AG04450 (cell line): Measurements from ENCODE around the gene KCNQ5. TPM values are rescaled to one million over a fixed set of nuclear protein-coding genes. Genes with fewer than 3 reads are reported as not detected.

Source experiments
- CTCF ChIA-PET: fragments of 300-600, 350-600 bp; formaldehyde crosslinking; extraction: SDS; loops from one replicate; lab custom pipeline; 2022; ENCODE audit warnings: antibody characterized with exemption, inconsistent platforms; lab: Charles Lee
- POLR2A ChIA-PET: fragments of 350-600 bp; formaldehyde crosslinking; extraction: SDS; loops from one replicate; lab custom pipeline; 2021; ENCODE audit warnings: antibody characterized with exemption, inconsistent platforms; lab: Yijun Ruan, JAX
- DNase-seq: peaks from one replicate; pipeline ENCODE4 v3.0.0-alpha.2; 2011; ENCODE audit warnings: low read depth, low spot score
- H3K27ac ChIP-seq: one replicate; pipeline ENCODE4 v1.5.1; 2012; ENCODE audit warnings: low read depth, low read length, control low read depth
- H3K27me3 ChIP-seq: one replicate; pipeline ENCODE4 v1.6.0; 2012; ENCODE audit warnings: low read length; ENCODE audit not compliant: control insufficient read depth, insufficient read depth
- H3K4me3 ChIP-seq: 2 replicates; pipeline ENCODE4 v1.5.1; 2011; ENCODE audit warnings: mild to moderate bottlenecking, low read depth, low read length, control low read depth
- H3K9me3 ChIP-seq: 2 replicates; pipeline ENCODE4 v1.5.1; 2012; ENCODE audit warnings: low read length; ENCODE audit not compliant: control insufficient read depth, insufficient read depth
- CTCF ChIP-seq: IDR thresholded peaks from 2 replicates; pipeline ENCODE4 v1.5.1; 2011; ENCODE audit warnings: low read depth, low read length, control low read depth, inconsistent platforms
- polyA plus RNA-seq: library from polyadenylated mRNA; depleted of rRNA; stranded (reverse); fragments of >200 nt; gene quantifications from 2 replicates; pipeline ENCODE4 v1.2.3, GENCODE V29; 2011

Gene KCNQ5
- polyA plus RNA-seq, 1 experiment, result 0.52 TPM

- ChIA-PET CTCF (interaction anchor here (0.7 kb wide), 1 partner anchor 173 kb away, joined by 3 read pairs; no protein-coding TSS in a partner anchor), POLR2A (no interaction called here)
- TF ChIP-seq CTCF, result no peak
- DNase-seq, result no peak
- Histone ChIP-seq H3K27me3 (no peaks in the 10 kb centered on the region), H3K4me3 (no peak overlapping the region), H3K9me3 (no peaks in the 10 kb centered on the region), H3K27ac (no peak overlapping the region)
These were observed 333.8 kb downstream of the KCNQ5 start for GRCh38 chr6:72955666-72956065.

GRCh38 chr6:72956272-72956671 is 334.4 kb downstream of the KCNQ5 start:
- H3K27me3 ChIP-seq, result no peaks in the 10 kb centered on the region
- no peak for TF ChIP-seq CTCF
- DNase-seq, result no peak
- ChIA-PET POLR2A (no interaction called here), CTCF (interaction anchor here (0.7 kb wide), 1 partner anchor 173 kb away, joined by 3 read pairs; no protein-coding TSS in a partner anchor)
- no peaks in the 10 kb centered on the region for H3K9me3 ChIP-seq
- no peak overlapping the region for H3K27ac ChIP-seq
- H3K4me3 ChIP-seq, result no peak overlapping the region

- ChIA-PET CTCF (no interaction called here), POLR2A (no interaction called here)
- H3K27ac ChIP-seq, result no peak overlapping the region
- H3K4me3 ChIP-seq, result no peak overlapping the region
- H3K27me3 ChIP-seq, result no peaks in the 10 kb centered on the region
- no peak for TF ChIP-seq CTCF
- no peak for DNase-seq
- no peaks in the 10 kb centered on the region for H3K9me3 ChIP-seq
These were observed 338.0 kb downstream of the KCNQ5 start for GRCh38 chr6:72959821-72960220.

- DNase-seq, result no peak
- no peak for TF ChIP-seq CTCF
- Histone ChIP-seq H3K27me3 (no peaks in the 10 kb centered on the region), H3K27ac (no peak overlapping the region), H3K4me3 (no peak overlapping the region), H3K9me3 (no peaks in the 10 kb centered on the region)
- ChIA-PET CTCF (no interaction called here), POLR2A (no interaction called here)
These were observed 342.1 kb downstream of the KCNQ5 start for GRCh38 chr6:72963946-72964345.

- ChIA-PET CTCF (no interaction called here), POLR2A (no interaction called here)
- Histone ChIP-seq H3K4me3 (no peak overlapping the region), H3K27ac (no peak overlapping the region), H3K27me3 (no peaks in the 10 kb centered on the region), H3K9me3 (no peaks in the 10 kb centered on the region)
- TF ChIP-seq CTCF, result no peak
- DNase-seq, result no peak
These were observed 344.9 kb downstream of the KCNQ5 start for GRCh38 chr6:72966628-72967280.
